Measurements from ENCODE around the gene SPDYE1.
"Not testable (repeated sequence)": the region's sequence is repeated elsewhere in the genome, so short reads cannot be mapped to it uniquely, and the experiment has no call there.

Gene SPDYE1

DNA sequence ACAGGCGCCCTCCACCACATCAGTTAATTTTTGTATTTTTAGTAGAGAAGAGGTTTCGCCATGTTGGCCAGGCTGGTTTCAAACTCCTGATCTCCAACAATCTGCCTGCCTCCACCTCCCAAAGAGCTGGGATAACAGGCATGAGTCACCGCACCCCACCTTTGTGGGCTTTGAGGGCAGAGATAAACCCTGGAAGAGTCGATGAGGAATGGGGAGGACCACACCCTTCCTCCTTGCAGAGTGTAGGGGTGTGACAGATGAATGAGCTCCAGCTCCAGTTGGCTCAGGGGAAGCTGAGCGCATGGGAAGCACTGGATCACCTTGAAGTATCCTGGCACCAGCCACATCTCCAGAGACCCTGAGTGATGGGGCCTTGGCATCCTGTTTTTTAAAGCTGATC lies 32.3 kb downstream of the SPDYE1 start:
- in situ Hi-C loops (cut with HindIII; ENCODE audit: low pct_unique_long_range_greater_than_20kb, low sequenced_read_pairs); DNase-seq (ENCODE audit: low read depth in 1 of 2, low spot score in 1 of 2): not testable (repeated sequence)

GRCh38 chr7:44031319-44031718 lies 33.6 kb downstream of the SPDYE1 start:
- not testable (repeated sequence) for DNase-seq (ENCODE audit: low read depth in 1 of 2, low spot score in 1 of 2)

DNA sequence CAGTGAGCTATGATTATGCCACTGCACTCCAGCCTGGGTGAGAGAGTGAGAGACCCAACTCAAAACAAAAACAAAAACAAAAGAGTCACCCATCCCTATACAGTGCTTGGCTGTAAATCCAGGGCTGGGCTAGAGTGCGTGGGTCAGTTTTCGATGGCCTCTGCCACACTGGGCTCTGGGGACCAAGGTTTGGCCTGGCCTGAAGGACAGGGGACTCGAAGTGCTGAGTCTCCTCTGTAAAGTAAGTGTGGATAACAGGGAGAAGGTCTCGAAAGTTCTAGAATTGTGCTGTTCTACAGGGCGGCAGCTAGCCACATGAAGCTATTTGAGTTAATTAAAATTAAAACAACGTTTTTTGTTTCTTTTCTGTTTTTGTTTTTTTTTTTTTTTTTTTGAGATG lies 34.3 kb downstream of the SPDYE1 start:
- in situ Hi-C loops (cut with HindIII; ENCODE audit: low pct_unique_long_range_greater_than_20kb, low sequenced_read_pairs); DNase-seq (ENCODE audit: low read depth in 1 of 2, low spot score in 1 of 2): not testable (repeated sequence)

More at GRCh38 chr7:44031319-44031718, 33.6 kb downstream of the SPDYE1 start:
- in situ Hi-C loops (cut with HindIII; ENCODE audit: low pct_unique_long_range_greater_than_20kb, low sequenced_read_pairs), result not testable (repeated sequence)

- DNase-seq (ENCODE audit: low read depth in 1 of 2, low spot score in 1 of 2); in situ Hi-C loops (cut with HindIII; ENCODE audit: low pct_unique_long_range_greater_than_20kb, low sequenced_read_pairs): not testable (repeated sequence)
Observed at GRCh38 chr7:44033971-44034844, 36.5 kb downstream of the SPDYE1 start.

DNA sequence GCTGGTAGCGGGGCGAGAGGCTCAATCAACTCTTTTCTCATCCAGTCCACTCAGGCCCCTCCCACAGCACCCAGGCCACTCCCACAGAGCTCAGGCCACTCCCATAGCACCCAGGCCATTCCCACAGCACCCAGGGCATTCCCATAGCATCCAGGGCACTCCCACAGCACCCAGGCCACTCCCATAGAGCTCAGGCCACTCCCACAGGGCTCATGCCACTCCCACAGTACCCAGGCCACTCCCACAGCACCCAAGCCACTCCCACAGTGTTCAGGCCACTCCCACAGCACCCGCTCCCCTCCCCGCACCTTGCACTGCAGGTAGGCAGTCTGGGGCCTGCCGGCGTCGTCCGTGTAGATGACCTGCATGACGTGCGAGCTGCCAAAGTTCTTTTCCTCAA lies 38.7 kb downstream of the SPDYE1 start:
- peak in 1 of 2 experiments; percentile 94 for DNase-seq (ENCODE audit: low read depth in 1 of 2, low spot score in 1 of 2)
- in situ Hi-C loops (cut with HindIII; ENCODE audit: low pct_unique_long_range_greater_than_20kb, low sequenced_read_pairs), result not testable (repeated sequence)

GRCh38 chr7:44037951-44038350 lies 40.3 kb downstream of the SPDYE1 start:
- DNase-seq (ENCODE audit: low read depth in 1 of 2, low spot score in 1 of 2); in situ Hi-C loops (cut with HindIII; ENCODE audit: low pct_unique_long_range_greater_than_20kb, low sequenced_read_pairs): not testable (repeated sequence)

GRCh38 chr7:44038553-44038952 lies 40.9 kb downstream of the SPDYE1 start:
- in situ Hi-C loops (cut with HindIII; ENCODE audit: low pct_unique_long_range_greater_than_20kb, low sequenced_read_pairs); DNase-seq (ENCODE audit: low read depth in 1 of 2, low spot score in 1 of 2): not testable (repeated sequence)

DNA sequence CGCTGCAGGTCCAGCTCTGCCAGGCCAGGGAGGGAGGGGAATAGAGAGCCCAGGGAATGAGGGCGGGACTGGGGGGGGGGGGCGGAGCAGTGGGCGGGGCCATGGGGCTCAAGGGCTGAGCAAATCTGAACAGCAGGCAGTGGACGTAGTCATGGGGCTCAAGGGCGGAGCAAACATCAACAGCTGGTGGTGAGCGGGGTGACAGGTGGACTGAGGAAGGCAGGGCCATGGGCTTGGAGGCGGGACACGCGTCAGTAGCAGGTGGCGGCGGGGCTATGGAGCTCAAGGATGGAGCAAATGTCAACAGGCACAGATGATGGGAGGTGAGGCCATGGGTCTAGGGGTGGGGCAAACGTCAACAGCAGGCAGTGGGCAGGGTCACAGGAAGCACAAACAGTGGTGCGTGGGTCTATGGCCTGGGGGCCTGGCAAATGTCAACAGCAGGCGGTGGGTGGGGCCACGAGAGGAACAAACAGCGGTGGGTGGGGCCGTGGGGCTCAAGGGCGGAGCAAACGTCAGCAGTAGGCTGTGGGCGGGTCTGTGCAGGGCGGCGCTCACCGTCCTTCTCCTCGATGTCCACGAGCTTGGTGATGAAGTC lies 41.4 kb downstream of the SPDYE1 start:
- peak; percentile 74 to 98 for DNase-seq (ENCODE audit: low read depth in 1 of 2, low spot score in 1 of 2)
- in situ Hi-C loops (cut with HindIII; ENCODE audit: low pct_unique_long_range_greater_than_20kb, low sequenced_read_pairs), result not testable (repeated sequence)

DNA sequence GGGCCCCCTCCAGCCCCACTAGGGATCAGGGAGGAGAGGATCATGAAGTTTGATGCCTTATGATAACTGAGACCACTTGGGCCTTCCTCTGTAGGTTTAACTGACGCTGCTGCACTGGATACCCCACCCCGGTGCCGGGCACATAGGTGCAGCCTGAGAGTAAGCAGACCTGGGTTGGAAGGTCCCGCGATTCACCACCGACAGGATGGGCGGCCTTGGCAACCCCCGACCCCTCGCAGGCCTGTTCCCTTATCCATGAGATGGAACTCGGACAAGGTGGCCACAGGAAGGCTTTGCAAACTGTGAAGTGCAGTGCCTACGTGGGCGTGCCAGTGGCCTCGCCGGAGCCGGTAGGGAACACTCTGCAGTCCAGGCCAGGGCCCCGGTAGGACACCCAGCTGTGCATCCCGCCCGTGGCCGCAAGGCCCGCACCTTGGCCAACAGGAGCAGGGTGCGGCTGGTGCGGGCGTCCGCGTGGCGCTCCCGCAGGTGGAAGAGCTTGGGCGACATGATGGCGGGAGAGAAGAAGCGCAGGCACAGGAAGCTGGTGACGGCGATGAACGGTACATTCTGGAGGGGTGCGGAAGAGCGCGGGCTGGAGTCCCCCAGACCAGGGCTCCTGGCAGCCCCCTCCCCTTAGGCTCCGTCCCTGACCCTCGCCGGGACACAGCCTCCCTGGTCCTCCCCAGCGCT lies 42.2 kb downstream of the SPDYE1 start:
- in situ Hi-C loops (cut with HindIII; ENCODE audit: low pct_unique_long_range_greater_than_20kb, low sequenced_read_pairs), result not testable (repeated sequence)

DNA sequence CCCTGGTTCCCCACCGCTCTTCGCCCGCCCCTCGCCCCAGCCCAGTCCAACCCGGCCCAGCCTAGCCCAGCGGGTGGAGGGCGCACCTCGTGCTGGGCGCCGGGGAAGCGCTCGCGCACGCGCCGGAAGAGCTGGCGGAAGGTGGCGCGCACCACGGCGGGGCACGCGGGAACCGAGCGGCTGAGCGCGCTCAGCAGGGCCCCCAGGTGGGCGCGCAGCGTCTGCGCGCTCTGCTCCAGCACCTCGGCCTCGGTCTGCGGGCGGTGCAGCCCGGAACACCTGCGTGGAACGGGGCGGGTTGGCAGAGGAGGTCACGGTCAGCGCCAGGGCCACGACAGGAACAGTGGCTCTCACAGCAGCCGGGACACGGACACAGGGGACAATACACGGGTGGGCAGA lies 42.8 kb downstream of the SPDYE1 start:
- in situ Hi-C loops (cut with HindIII; ENCODE audit: low pct_unique_long_range_greater_than_20kb, low sequenced_read_pairs), result not testable (repeated sequence)
- peak in 1 of 2 experiments; percentile 62 for DNase-seq (ENCODE audit: low read depth in 1 of 2, low spot score in 1 of 2)

More for the DNA sequence above, 42.2 kb downstream of the SPDYE1 start:
- DNase-seq (ENCODE audit: low read depth in 1 of 2, low spot score in 1 of 2), result not testable (repeated sequence)

DNA sequence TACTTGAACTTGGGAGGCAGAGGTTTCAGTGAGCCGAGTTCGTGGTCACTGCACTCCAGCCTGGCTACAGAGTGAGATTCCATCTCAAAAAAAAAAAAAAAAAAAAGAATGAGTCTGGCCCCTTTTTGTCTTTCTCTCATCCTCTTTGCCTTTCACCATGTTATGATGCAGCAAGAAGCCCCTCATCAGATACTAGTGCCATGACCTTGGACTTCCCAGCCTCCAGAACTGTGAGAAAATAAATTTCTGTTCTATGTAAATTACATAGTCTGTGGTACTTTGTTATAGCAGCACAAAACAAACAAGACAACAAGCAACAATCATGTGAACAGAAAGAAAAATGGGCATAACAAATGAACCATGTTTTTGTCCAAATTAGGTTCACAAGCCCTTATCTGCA lies 44.5 kb downstream of the SPDYE1 start:
- no peak for DNase-seq (ENCODE audit: low read depth in 1 of 2, low spot score in 1 of 2)
- no peak for TF ChIP-seq JUND (IDR thresholded peaks at IDR 0.05; ENCODE audit: low read depth)
- in situ Hi-C loops (cut with HindIII; ENCODE audit: low pct_unique_long_range_greater_than_20kb, low sequenced_read_pairs), result no loop called here

- in situ Hi-C loops (cut with HindIII; ENCODE audit: low pct_unique_long_range_greater_than_20kb, low sequenced_read_pairs), result no loop called here
- no peak for DNase-seq (ENCODE audit: low read depth in 1 of 2, low spot score in 1 of 2)
- no peak for TF ChIP-seq JUND (IDR thresholded peaks at IDR 0.05; ENCODE audit: low read depth)
Observed at GRCh38 chr7:44043902-44044301, 46.2 kb downstream of the SPDYE1 start.
